ENCODE measurements around the gene PLEKHH2. TPM values are rescaled to one million over a fixed set of nuclear protein-coding genes. Genes with fewer than 3 reads are reported as not detected.
"Not testable (repeated sequence)": the region's sequence is repeated elsewhere in the genome, so short reads cannot be mapped to it uniquely, and the experiment has no call there.

PLEKHH2 gene
- total RNA-seq, 1 donor from 2014 or later: 4.2 TPM

- no peak for TF ChIP-seq CTCF (conservative IDR thresholded peaks at IDR 0.05; ENCODE audit: low read depth, low read length)
- no peak overlapping the region for H3K4me3 ChIP-seq (ENCODE audit: low read depth, low read length)
- DNase-seq (ENCODE audit: low read depth): no peak
Observed at GRCh38 chr2:43616967-43617680, 19.9 kb upstream of the PLEKHH2 start.

- DNase-seq (ENCODE audit: low read depth): no peak
- H3K4me3 ChIP-seq (ENCODE audit: low read depth, low read length): no peak overlapping the region
- no peak for TF ChIP-seq CTCF (conservative IDR thresholded peaks at IDR 0.05; ENCODE audit: low read depth, low read length)
Observed at GRCh38 chr2:43619511-43619910, 17.5 kb upstream of the PLEKHH2 start.

- no peak for TF ChIP-seq CTCF (conservative IDR thresholded peaks at IDR 0.05; ENCODE audit: low read depth, low read length)
- no peak for DNase-seq (ENCODE audit: low read depth)
- no peak overlapping the region for H3K4me3 ChIP-seq (ENCODE audit: low read depth, low read length)
Observed at GRCh38 chr2:43622931-43623451, 14.1 kb upstream of the PLEKHH2 start.

GRCh38 chr2:43631618-43632317 lies 5.3 kb upstream of the PLEKHH2 start:
- DNase-seq (ENCODE audit: low read depth): no peak
- no peak overlapping the region for H3K4me3 ChIP-seq (ENCODE audit: low read depth, low read length)
- no peak for TF ChIP-seq CTCF (conservative IDR thresholded peaks at IDR 0.05; ENCODE audit: low read depth, low read length)

GRCh38 chr2:43634604-43635306 lies 2.3 kb upstream of the PLEKHH2 start:
- H3K4me3 ChIP-seq (ENCODE audit: low read depth, low read length): no peak overlapping the region

GRCh38 chr2:43636153-43636552 lies 907 bp upstream of the PLEKHH2 start:
- not testable (repeated sequence) for H3K4me3 ChIP-seq (ENCODE audit: low read depth, low read length); DNase-seq (ENCODE audit: low read depth)

More at GRCh38 chr2:43634604-43635306, 2.3 kb upstream of the PLEKHH2 start:
- peak; percentile 59 for DNase-seq (ENCODE audit: low read depth)
- TF ChIP-seq CTCF (conservative IDR thresholded peaks at IDR 0.05; ENCODE audit: low read depth, low read length): no peak

GRCh38 chr2:43636621-43637020 lies 439 bp upstream of the PLEKHH2 start:
- DNase-seq (ENCODE audit: low read depth): no peak
- H3K4me3 ChIP-seq (ENCODE audit: low read depth, low read length): peak overlapping the region; percentile 76
- no peak for TF ChIP-seq CTCF (conservative IDR thresholded peaks at IDR 0.05; ENCODE audit: low read depth, low read length)

All from epithelial cell of proximal tubule (primary cell).